ES-I3 (cell line): ENCODE results near the gene STK39.
"Not testable (repeated sequence)": the region's sequence is repeated elsewhere in the genome, so short reads cannot be mapped to it uniquely, and the experiment has no call there.

Experiments used
- H3K36me3 ChIP-seq: 2 replicates; pipeline ENCODE4 v1.6.1; 2013; ENCODE audit warnings: mild to moderate bottlenecking, low read length, control low read depth, moderate library complexity; ENCODE audit not compliant: insufficient read depth
- H3K4me1 ChIP-seq: 2 replicates; pipeline ENCODE4 v1.6.1; 2013; ENCODE audit warnings: mild to moderate bottlenecking, control low read depth, low read length; ENCODE audit not compliant: insufficient read depth
- H3K9ac ChIP-seq: 2 replicates; pipeline ENCODE4 v1.6.1; 2013; ENCODE audit warnings: low read depth, mild to moderate bottlenecking, low read length, moderate library complexity
- H3K9me3 ChIP-seq: 2 replicates; pipeline ENCODE4 v1.6.1; 2013; ENCODE audit warnings: mild to moderate bottlenecking, low read length, moderate library complexity; ENCODE audit not compliant: control insufficient read depth, insufficient read depth

The STK39 gene

DNA sequence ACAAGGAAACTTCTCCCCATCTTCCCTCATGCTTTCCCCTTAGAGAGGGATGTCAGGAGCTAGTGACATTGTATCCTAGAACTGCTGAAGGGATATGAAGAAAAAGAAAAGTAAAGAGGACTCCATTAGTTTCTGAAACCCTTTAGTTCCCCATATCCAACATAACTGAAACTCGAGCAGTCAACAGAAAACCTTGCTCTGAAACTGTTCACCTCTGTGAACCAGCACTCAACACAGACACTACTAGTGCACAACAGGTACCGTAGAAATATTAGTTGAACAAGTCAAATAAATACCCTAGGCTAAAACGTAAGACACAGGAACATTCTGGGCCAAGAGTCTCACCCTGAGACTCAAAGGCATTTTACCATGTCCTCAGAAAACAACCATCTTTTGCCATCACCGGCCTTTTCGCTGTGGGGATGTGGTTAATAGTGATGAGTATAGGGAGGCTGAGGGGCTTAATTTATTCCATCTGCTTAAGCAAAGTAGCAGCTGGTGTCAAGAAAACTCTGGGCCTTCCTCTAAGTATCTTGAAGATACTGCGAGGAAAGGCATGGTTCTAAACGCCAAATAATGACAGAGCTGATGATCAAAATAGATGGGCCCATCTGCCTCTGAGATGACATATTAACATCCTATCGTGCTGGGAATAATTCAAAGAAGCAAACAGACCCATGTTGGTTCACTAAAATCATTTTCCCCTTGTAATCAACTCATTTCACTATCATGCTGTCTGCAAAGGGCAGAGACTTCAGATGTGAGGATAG lies 156.8 kb downstream of the STK39 start:
- Histone ChIP-seq H3K9me3 (no peaks in the 10 kb centered on the region), H3K9ac (no peak overlapping the region), H3K36me3 (no peaks in the 10 kb centered on the region), H3K4me1 (no peaks in the 10 kb centered on the region)

DNA sequence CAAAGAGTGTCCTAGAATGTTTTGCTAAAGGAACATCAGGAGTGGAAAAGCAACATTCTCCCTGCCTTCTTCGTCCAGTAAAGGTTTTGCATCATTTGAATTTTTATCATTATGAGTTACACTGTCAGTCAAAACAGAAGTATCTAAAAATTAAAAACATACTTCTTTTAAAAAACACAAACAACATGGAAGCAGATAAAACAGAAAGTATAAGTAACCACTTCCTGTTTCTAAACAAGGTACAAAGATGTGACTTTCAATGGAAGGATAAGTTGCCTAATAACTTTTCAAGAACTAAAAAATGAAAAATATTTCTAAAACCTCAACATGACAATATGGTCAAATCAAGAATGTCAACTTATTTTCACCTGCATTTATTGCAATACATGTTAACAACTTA lies 158.2 kb downstream of the STK39 start:
- Histone ChIP-seq H3K9me3 (no peaks in the 10 kb centered on the region), H3K9ac (no peak overlapping the region), H3K4me1 (peaks cover 3% of the 10 kb centered on the region; the same call in 1 of the 2 replicates), H3K36me3 (no peaks in the 10 kb centered on the region)

GRCh38 chr2:168087401-168087800 lies 160.0 kb downstream of the STK39 start:
- no peaks in the 10 kb centered on the region for H3K36me3 ChIP-seq

GRCh38 chr2:168086851-168087250 lies 160.5 kb downstream of the STK39 start:
- Histone ChIP-seq H3K9me3 (no peaks in the 10 kb centered on the region), H3K4me1 (peaks cover 9% of the 10 kb centered on the region; the same call in 1 of the 2 replicates), H3K9ac (no peak overlapping the region), H3K36me3 (no peaks in the 10 kb centered on the region)

More at GRCh38 chr2:168087401-168087800, 160.0 kb downstream of the STK39 start:
- Histone ChIP-seq H3K9me3 (no peaks in the 10 kb centered on the region), H3K4me1 (peaks cover 9% of the 10 kb centered on the region; the same call in 1 of the 2 replicates), H3K9ac (no peak overlapping the region)

DNA sequence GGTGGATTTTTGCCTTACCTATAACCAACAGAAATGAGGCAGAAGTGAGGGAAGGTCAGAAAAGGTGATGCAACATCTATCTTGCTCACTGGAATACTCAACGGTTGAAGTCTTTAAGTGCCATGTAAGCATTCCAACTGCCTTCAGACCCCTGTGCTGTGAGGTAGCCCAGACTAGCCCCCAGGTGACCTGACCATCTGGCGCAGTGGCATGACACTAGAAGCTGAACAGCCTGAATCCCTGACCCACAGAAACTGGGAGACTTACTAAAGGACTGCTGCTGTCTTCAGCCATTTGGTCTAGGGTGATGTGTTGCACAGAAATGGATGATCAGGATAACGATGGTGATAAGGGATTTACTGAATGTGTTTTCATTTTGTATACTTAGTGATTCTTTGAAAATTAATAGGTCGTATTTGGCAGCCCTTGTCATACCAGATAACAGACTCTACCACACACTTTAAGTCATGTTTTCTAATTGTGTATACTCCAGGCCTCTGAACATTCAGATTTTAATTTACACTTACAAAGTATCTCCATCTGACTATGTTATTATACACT lies 161.5 kb downstream of the STK39 start:
- H3K9ac ChIP-seq, result no peak overlapping the region
- no peaks in the 10 kb centered on the region for H3K36me3 ChIP-seq
- H3K9me3 ChIP-seq, result no peaks in the 10 kb centered on the region
- peaks cover 9% of the 10 kb centered on the region; the same call in 1 of the 2 replicates for H3K4me1 ChIP-seq

DNA sequence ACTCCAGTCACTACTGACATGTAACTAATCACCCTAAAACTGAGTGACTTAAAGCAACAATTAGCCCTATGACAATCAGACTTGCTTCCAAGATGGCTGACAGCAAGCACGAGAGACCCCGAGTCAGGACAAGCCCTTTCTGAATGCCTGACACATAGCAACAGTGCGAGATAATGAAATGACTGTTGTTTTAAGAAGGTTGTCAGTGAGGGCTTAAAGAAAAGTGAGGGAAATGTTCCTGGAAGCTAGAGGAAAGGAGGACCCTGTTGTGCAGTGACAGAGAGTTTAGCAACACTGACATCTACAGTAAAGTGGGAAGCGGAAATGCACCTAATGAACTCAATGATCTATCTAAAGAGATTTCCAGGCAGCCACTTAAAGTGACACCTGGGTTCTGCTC lies 163.1 kb downstream of the STK39 start:
- Histone ChIP-seq H3K9ac (no peak overlapping the region), H3K9me3 (no peaks in the 10 kb centered on the region), H3K36me3 (no peaks in the 10 kb centered on the region), H3K4me1 (peaks cover 9% of the 10 kb centered on the region; the same call in 1 of the 2 replicates)

DNA sequence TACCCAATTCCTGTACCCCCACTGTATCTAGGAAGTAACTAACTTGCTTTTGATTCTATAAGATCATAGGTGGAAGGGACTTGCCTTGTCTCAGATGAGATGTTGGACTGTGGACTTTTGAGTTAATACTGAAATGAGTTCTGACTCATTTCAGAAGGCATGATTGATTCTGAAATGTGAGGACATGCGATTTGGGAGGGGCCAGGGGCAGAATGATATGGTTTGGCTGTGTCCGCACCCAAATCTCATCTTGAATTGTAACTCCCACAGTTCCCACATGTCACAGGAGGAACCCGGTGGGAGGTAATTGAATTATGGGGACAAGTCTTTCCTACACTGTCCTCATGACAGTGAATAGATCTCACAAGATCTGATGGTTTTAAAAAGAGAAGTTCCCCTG lies 165.9 kb downstream of the STK39 start:
- not testable (repeated sequence) for H3K9ac ChIP-seq, H3K9me3 ChIP-seq, H3K36me3 ChIP-seq, H3K4me1 ChIP-seq

DNA sequence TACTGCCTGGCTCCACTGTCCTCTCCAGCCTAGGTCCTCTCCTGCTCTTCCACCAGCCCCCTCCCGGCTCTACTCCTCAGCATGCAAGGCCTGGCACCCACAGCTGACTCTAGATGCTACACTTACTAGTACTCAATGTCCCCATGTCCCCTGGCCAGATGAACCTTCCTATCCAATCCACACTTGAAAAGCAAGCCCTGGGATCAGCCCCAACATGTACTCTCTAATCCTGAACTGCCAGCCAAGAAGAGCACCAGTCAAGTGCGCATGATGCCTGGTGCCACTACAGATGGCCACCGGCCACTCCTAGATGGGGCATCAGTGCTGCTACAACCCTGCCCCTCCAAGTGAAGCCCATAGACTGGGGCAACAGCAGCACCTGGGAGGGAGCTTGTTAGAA lies 168.2 kb downstream of the STK39 start:
- no peak overlapping the region for H3K9ac ChIP-seq
- H3K4me1 ChIP-seq, result peaks cover 6% of the 10 kb centered on the region; the same call in 1 of the 2 replicates
- no peaks in the 10 kb centered on the region for H3K36me3 ChIP-seq
- no peaks in the 10 kb centered on the region for H3K9me3 ChIP-seq

GRCh38 chr2:168076731-168077130 lies 170.7 kb downstream of the STK39 start:
- Histone ChIP-seq H3K9me3 (no peaks in the 10 kb centered on the region), H3K9ac (no peak overlapping the region), H3K4me1 (no peaks in the 10 kb centered on the region), H3K36me3 (no peaks in the 10 kb centered on the region)

- no peaks in the 10 kb centered on the region for H3K4me1 ChIP-seq
- no peaks in the 10 kb centered on the region for H3K36me3 ChIP-seq
- H3K9ac ChIP-seq, result no peak overlapping the region
- H3K9me3 ChIP-seq, result no peaks in the 10 kb centered on the region
Observed at GRCh38 chr2:168075446-168075845, 171.9 kb downstream of the STK39 start.

DNA sequence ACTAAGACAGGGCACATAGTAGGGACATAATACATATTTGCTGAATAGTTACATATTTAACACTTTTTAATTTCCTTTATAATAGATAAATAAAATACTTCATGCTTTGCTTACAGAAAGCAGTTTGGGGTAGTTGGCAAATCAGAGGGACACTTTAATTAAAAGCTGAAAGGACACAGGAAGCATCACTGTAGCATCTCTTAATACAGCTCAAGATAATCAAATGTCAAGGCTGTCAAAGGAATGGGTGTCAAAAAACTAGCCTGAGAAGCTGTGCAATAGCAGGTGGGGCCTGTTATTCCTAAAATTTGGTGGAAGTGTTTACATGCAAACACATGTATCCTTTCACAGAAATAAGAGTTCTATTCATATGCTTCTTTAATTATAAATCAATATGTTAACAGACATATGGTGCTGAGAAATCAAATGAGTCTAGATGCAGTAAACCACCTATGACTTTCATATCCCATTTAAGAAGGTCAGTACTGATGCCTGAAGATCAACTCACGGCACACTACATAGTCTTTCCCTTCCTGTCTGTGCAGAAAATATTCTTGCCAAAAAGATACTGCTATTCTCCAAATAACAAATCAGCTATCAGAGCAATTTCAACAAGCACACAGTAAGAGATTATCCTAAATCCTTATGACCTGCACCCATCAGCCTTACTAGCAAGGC lies 174.6 kb downstream of the STK39 start:
- Histone ChIP-seq H3K4me1 (no peaks in the 10 kb centered on the region), H3K36me3 (no peaks in the 10 kb centered on the region), H3K9me3 (no peaks in the 10 kb centered on the region), H3K9ac (no peak overlapping the region)

DNA sequence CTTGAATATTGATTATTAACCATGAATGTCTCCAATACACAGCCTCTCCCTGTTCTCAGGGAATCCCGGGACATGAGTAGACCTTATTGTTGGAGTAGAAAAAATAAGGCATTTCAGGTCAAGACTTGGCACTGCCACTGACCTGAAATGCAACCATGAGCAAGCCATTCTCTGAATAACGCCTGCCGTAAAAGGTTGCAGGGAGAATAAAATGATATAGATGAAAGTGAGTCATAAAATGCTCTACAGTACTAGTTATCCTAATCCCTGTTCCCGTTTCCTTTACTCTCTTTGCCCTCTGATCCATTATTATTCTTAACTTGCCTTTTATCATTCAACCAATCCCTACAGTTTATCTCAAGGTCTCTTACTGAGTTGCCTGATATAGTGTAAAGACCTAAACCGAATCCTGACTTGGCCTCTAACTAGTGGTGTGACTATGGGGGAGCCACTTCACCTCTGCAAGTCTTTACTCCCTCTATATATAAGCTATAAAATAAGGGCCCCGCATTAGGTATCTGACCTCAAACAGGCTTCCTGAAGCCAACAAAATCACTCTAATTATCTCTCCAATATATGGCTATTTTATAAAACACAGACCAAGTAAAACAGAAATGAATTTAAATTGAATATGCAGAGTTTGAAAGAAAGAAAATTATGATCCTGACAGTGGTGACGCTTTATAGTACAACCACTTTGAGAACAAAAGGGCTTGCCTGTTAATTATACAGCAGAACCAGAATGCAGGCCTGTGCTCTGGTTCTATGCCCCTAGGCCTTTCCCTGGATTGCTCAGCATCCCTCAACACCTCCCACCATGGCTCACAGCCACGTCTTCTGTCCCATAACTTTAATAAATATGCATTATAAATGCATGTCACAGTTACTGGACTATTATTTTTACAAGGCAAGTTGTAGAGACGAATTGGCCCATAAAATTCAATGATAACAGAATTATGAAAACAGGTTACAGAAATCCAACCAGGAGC lies 183.1 kb downstream of the STK39 start:
- Histone ChIP-seq H3K9me3 (no peaks in the 10 kb centered on the region), H3K36me3 (no peaks in the 10 kb centered on the region), H3K4me1 (no peaks in the 10 kb centered on the region), H3K9ac (no peak overlapping the region)

GRCh38 chr2:168062936-168063335 lies 184.5 kb downstream of the STK39 start:
- Histone ChIP-seq H3K9ac (no peak overlapping the region), H3K36me3 (no peaks in the 10 kb centered on the region), H3K9me3 (no peaks in the 10 kb centered on the region), H3K4me1 (no peaks in the 10 kb centered on the region)

DNA sequence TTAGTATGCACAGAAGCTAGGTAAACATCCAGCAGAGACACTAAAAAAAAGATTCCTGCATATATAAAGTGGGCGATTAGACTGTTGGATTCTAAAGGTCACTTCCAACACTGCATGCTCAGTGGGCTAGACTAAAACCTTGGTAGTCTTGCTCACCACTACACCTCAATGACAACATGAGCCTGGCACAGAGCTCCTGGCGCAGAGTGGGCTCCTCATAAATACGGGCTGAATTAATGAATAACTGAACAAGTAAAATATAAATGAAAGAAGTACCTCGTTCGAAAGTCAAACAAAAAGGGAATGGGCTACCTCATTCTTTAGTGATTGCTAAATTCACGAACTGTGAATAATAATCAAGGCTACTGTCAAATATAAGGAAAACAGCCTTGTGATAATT lies 185.3 kb downstream of the STK39 start:
- H3K4me1 ChIP-seq, result no peaks in the 10 kb centered on the region
- no peaks in the 10 kb centered on the region for H3K36me3 ChIP-seq
- no peaks in the 10 kb centered on the region for H3K9me3 ChIP-seq
- H3K9ac ChIP-seq, result no peak overlapping the region
